ENCODE data around the gene GRAMD4. TPM values are rescaled to one million over a fixed set of nuclear protein-coding genes. Genes with fewer than 3 reads are reported as not detected.

The GRAMD4 gene
- total RNA-seq, 1 donor from 2014 or later, result 45.6 TPM

GRCh38 chr22:46665151-46665695 is 45.0 kb downstream of the GRAMD4 start:
- Mint-ChIP-seq H3K36me3 (ENCODE audit: low read depth) (peaks cover 56% of the 10 kb centered on the region), H3K9me3 (no peaks in the 10 kb centered on the region), H3K27me3 (no peaks in the 10 kb centered on the region), H3K27ac (no peak overlapping the region), H3K4me3 (no peak overlapping the region), H3K4me1 (no peaks in the 10 kb centered on the region)
- CTCF ChIA-PET, result interaction anchor here (0.9 kb wide), 1 partner anchor 101 kb away, joined by 3 read pairs; no protein-coding TSS in a partner anchor
- DNase-seq, result no peak
- no peak for TF ChIP-seq CTCF (IDR thresholded peaks at IDR 0.05)
- intact Hi-C loops (cut with micrococcal nuclease), result no loop called here
- ATAC-seq (ENCODE audit: low read depth), result no peak
- POLR2A ChIA-PET, result no interaction called here

- CTCF ChIA-PET, result interaction anchor here (0.9 kb wide), 1 partner anchor 102 kb away, joined by 3 read pairs; no protein-coding TSS in a partner anchor
- no peak for TF ChIP-seq CTCF (IDR thresholded peaks at IDR 0.05)
- ATAC-seq (ENCODE audit: low read depth), result no peak
- intact Hi-C loops (cut with micrococcal nuclease), result no loop called here
- DNase-seq, result no peak
- no peaks in the 10 kb centered on the region for H3K27me3 Mint-ChIP-seq
- POLR2A ChIA-PET, result no interaction called here
- no peak overlapping the region for H3K27ac Mint-ChIP-seq
- H3K4me1 Mint-ChIP-seq, result no peaks in the 10 kb centered on the region
- H3K4me3 Mint-ChIP-seq, result no peak overlapping the region
- H3K36me3 Mint-ChIP-seq (ENCODE audit: low read depth), result peaks cover 55% of the 10 kb centered on the region
- no peaks in the 10 kb centered on the region for H3K9me3 Mint-ChIP-seq
These were observed 45.6 kb downstream of the GRAMD4 start for GRCh38 chr22:46665751-46666280.

GRCh38 chr22:46666577-46667244 is 46.5 kb downstream of the GRAMD4 start:
- no peak overlapping the region for H3K27ac Mint-ChIP-seq
- peaks cover 1% of the 10 kb centered on the region for H3K4me1 Mint-ChIP-seq
- H3K4me3 Mint-ChIP-seq, result no peak overlapping the region
- ATAC-seq (ENCODE audit: low read depth), result no peak
- CTCF ChIA-PET, result no interaction called here
- H3K36me3 Mint-ChIP-seq (ENCODE audit: low read depth), result peaks cover 51% of the 10 kb centered on the region
- intact Hi-C loops (cut with micrococcal nuclease), result no loop called here
- no peaks in the 10 kb centered on the region for H3K27me3 Mint-ChIP-seq
- POLR2A ChIA-PET, result no interaction called here
- TF ChIP-seq CTCF (IDR thresholded peaks at IDR 0.05), result no peak
- no peaks in the 10 kb centered on the region for H3K9me3 Mint-ChIP-seq
- DNase-seq, result no peak

GRCh38 chr22:46667245-46667623 is 47.0 kb downstream of the GRAMD4 start:
- Mint-ChIP-seq H3K27ac (no peak overlapping the region), H3K4me1 (peaks cover 6% of the 10 kb centered on the region), H3K9me3 (no peaks in the 10 kb centered on the region), H3K4me3 (no peak overlapping the region), H3K27me3 (no peaks in the 10 kb centered on the region), H3K36me3 (ENCODE audit: low read depth) (peaks cover 50% of the 10 kb centered on the region)
- TF ChIP-seq CTCF (IDR thresholded peaks at IDR 0.05), result no peak
- POLR2A ChIA-PET, result no interaction called here
- DNase-seq (no peak), ATAC-seq (ENCODE audit: low read depth) (no peak)
- intact Hi-C loops (cut with micrococcal nuclease), result no loop called here
- CTCF ChIA-PET, result no interaction called here

- peaks cover 45% of the 10 kb centered on the region for H3K36me3 Mint-ChIP-seq (ENCODE audit: low read depth)
- no peak for ATAC-seq (ENCODE audit: low read depth)
- peaks cover 14% of the 10 kb centered on the region for H3K4me1 Mint-ChIP-seq
- no peak overlapping the region for H3K27ac Mint-ChIP-seq
- ChIA-PET CTCF (no interaction called here), POLR2A (no interaction called here)
- H3K9me3 Mint-ChIP-seq, result no peaks in the 10 kb centered on the region
- no peak overlapping the region for H3K4me3 Mint-ChIP-seq
- TF ChIP-seq CTCF (IDR thresholded peaks at IDR 0.05), result no peak
- intact Hi-C loops (cut with micrococcal nuclease), result no loop called here
- no peaks in the 10 kb centered on the region for H3K27me3 Mint-ChIP-seq
- DNase-seq, result no peak
These were observed 47.9 kb downstream of the GRAMD4 start for GRCh38 chr22:46668116-46668515.
